Glutamatergic neuron (in vitro differentiated cells): ENCODE measurements around the gene GMDS. TPM values are rescaled to one million over a fixed set of nuclear protein-coding genes. Genes with fewer than 3 reads are reported as not detected.

Experiments
- DNase-seq: peaks from one replicate; pipeline ENCODE4 v3.0.0; 2022
- H3K27ac Mint-ChIP-seq: one replicate; pipeline ENCODE4 v1.8.0; 2020; ENCODE audit warnings: mild to moderate bottlenecking, mixed read lengths, inconsistent platforms; ENCODE audit not compliant: unreplicated experiment
- H3K27me3 Mint-ChIP-seq: one replicate; pipeline ENCODE4 v1.8.0; 2020; ENCODE audit warnings: mild to moderate bottlenecking, moderate library complexity, mixed read lengths, inconsistent platforms; ENCODE audit not compliant: unreplicated experiment
- H3K36me3 Mint-ChIP-seq: one replicate; pipeline ENCODE4 v1.8.0; 2020; ENCODE audit warnings: mild to moderate bottlenecking, mixed read lengths, inconsistent platforms; ENCODE audit not compliant: unreplicated experiment
- H3K4me1 Mint-ChIP-seq: one replicate; pipeline ENCODE4 v1.8.0; 2020; ENCODE audit warnings: mild to moderate bottlenecking, low read depth, mixed read lengths, inconsistent platforms; ENCODE audit not compliant: unreplicated experiment
- H3K4me3 Mint-ChIP-seq: one replicate; pipeline ENCODE4 v1.8.0; 2020; ENCODE audit warnings: mild to moderate bottlenecking, mixed read lengths, inconsistent platforms; ENCODE audit not compliant: unreplicated experiment
- H3K9me3 Mint-ChIP-seq: one replicate; pipeline ENCODE4 v1.8.0; 2020; ENCODE audit warnings: mild to moderate bottlenecking, moderate library complexity, mixed read lengths, inconsistent platforms; ENCODE audit not compliant: unreplicated experiment
- total RNA-seq: library from RNA; stranded (reverse); fragmentation: NEBNext Ultra II Directional; extraction: Animal tissue kit (Norgen Biotek cat#: 25700); gene quantifications from one replicate; pipeline ENCODE4 v1.2.1, GENCODE V29; 2021; ENCODE audit not compliant: unreplicated experiment
- TF ChIP-seq, protein P1 (sequence below): fragments of 200-600 bp; sonication (generic); IDR thresholded peaks from one replicate; pipeline ENCODE4 v1.5.0; 2021; ENCODE audit not compliant: partially characterized antibody, unreplicated experiment

GMDS gene
- total RNA-seq, 1 donor from 2014 or later: 8.9 TPM

DNA sequence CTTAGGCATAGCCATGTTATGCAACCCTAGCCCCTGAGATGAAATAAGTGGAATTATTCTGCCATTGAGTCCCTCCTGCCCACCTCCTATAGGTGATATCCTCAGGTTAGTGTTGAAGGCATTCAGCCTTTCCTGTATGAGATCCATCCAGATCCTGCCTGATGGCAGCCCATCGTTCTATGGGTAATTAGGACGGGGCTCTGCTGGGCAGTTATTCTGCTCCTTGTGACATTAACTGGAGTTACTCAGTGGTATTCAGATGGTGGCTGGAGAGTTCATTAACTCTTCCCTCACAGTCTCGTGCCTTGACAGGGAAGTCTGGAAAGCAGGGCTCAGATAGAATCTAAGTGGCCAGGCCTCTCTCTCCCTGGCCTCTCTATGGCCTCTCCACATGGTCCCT is 9.3 kb upstream of the GMDS start:
- TF ChIP-seq, protein P1, sequence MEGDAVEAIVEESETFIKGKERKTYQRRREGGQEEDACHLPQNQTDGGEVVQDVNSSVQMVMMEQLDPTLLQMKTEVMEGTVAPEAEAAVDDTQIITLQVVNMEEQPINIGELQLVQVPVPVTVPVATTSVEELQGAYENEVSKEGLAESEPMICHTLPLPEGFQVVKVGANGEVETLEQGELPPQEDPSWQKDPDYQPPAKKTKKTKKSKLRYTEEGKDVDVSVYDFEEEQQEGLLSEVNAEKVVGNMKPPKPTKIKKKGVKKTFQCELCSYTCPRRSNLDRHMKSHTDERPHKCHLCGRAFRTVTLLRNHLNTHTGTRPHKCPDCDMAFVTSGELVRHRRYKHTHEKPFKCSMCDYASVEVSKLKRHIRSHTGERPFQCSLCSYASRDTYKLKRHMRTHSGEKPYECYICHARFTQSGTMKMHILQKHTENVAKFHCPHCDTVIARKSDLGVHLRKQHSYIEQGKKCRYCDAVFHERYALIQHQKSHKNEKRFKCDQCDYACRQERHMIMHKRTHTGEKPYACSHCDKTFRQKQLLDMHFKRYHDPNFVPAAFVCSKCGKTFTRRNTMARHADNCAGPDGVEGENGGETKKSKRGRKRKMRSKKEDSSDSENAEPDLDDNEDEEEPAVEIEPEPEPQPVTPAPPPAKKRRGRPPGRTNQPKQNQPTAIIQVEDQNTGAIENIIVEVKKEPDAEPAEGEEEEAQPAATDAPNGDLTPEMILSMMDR: no peak
- H3K4me3 Mint-ChIP-seq: no peak overlapping the region
- no peak overlapping the region for H3K27ac Mint-ChIP-seq
- peaks cover 2% of the 10 kb centered on the region for H3K27me3 Mint-ChIP-seq
- peaks cover 9% of the 10 kb centered on the region for H3K36me3 Mint-ChIP-seq
- no peaks in the 10 kb centered on the region for H3K4me1 Mint-ChIP-seq
- DNase-seq: no peak
- peaks cover 2% of the 10 kb centered on the region for H3K9me3 Mint-ChIP-seq

- no peak for DNase-seq
- Mint-ChIP-seq H3K9me3 (peaks cover 8% of the 10 kb centered on the region), H3K36me3 (no peaks in the 10 kb centered on the region), H3K4me3 (no peak overlapping the region), H3K27me3 (peaks cover 5% of the 10 kb centered on the region), H3K4me1 (peaks cover 9% of the 10 kb centered on the region), H3K27ac (no peak overlapping the region)
- TF ChIP-seq, protein P1: no peak
Measured at GRCh38 chr6:2249126-2249525, 3.7 kb upstream of the GMDS start.

GRCh38 chr6:2247664-2248063 is 2.3 kb upstream of the GMDS start:
- TF ChIP-seq, protein P1: no peak
- H3K9me3 Mint-ChIP-seq: peaks cover 9% of the 10 kb centered on the region
- no peak overlapping the region for H3K4me3 Mint-ChIP-seq
- H3K27ac Mint-ChIP-seq: no peak overlapping the region
- peaks cover 10% of the 10 kb centered on the region for H3K4me1 Mint-ChIP-seq
- H3K27me3 Mint-ChIP-seq: peaks cover 5% of the 10 kb centered on the region
- H3K36me3 Mint-ChIP-seq: no peaks in the 10 kb centered on the region
- no peak for DNase-seq

DNA sequence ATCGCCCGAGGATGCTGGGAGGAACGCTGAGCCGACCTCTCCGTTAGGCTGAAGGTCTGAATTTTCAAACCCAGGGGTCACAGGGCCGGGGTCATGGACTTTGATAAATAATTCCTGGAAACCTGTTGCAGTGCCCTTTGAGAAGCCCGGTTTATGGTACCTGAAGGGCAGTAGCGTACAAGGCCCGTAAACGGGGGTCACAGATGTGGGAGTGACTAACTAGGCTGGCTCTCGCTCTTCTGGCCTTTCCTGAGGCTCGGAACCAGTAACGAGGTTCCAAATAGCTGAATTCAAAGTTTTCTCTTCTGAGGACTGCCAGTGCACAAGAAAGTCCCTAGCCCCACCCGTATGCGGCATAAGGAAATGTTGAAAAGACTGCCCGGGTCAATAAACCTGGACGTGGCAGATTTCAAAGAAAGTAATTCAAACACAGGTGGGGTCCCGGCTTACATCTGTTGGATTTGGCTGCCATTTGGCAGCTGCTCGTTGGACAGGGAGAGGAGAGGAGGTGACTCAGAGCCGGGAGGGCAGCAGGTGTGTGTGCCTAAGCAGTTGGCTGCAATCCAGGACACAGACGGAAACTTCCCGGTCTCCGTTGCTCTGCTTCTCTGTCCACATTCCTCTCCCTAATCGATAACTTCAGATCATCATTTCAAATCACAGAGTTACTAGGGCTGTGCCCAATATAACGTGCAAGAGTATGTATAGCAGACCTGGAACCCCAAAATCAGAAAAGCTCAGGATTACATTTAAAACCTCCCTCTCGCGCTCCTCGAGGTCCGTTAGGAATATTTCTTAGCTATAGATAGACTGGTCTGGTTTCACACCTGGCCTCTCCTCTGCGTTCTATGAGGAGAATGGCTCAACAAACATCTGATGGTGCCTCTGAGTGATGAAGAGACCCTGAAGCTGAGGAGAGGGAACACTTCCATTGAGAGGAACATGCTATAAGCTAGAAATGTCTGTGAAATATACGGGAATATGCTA is 765 bp upstream of the GMDS start:
- H3K4me3 Mint-ChIP-seq: peak overlapping the region; percentile 93
- peaks cover 9% of the 10 kb centered on the region for H3K9me3 Mint-ChIP-seq
- H3K4me1 Mint-ChIP-seq: peaks cover 10% of the 10 kb centered on the region
- TF ChIP-seq, protein P1: no peak
- H3K27ac Mint-ChIP-seq: peak overlapping the region; percentile 72
- DNase-seq: no peak
- peaks cover 5% of the 10 kb centered on the region for H3K27me3 Mint-ChIP-seq
- H3K36me3 Mint-ChIP-seq: no peaks in the 10 kb centered on the region
